Smooth muscle cell of bladder (primary cell): ENCODE measurements around the gene UGT1A7. TPM values are rescaled to one million over a fixed set of nuclear protein-coding genes. Genes with fewer than 3 reads are reported as not detected.

Experiments
- total RNA-seq: library from RNA; depleted of rRNA; stranded (reverse); fragments of >200 nt; gene quantifications from 2 replicates; pipeline ENCODE4 v1.2.3, GENCODE V29; 2014

UGT1A7 gene
- 0.28 and 0.46 TPM in 2 replicates for total RNA-seq

GRCh38 chr2:233681521-233682099 is at the start of gene UGT1A7:
Gene UGT1A7, plus strand, starts transcription at chr2:233681901. Its CDS starts 37 bp downstream, at chr2:233681938.

GRCh38 chr2:233636306-233636705 is 45.4 kb upstream of the UGT1A7 start, which contains the start of gene UGT1A10:
Gene UGT1A10, plus strand, starts transcription at chr2:233636448. Its CDS starts 75 bp downstream, at chr2:233636523.

GRCh38 chr2:233671290-233672161 is 10.2 kb upstream of the UGT1A7 start, which contains the start of gene UGT1A9:
Gene UGT1A9, plus strand, starts transcription at chr2:233671898. Its CDS starts 37 bp downstream, at chr2:233671935.

GRCh38 chr2:233692648-233693047 is 10.9 kb downstream of the UGT1A7 start, which contains the start of gene UGT1A6:
Gene UGT1A6, plus strand, starts transcription at chr2:233692890. Its CDS starts 115 bp downstream, at chr2:233693005.

GRCh38 chr2:233712611-233713261 is 31.0 kb downstream of the UGT1A7 start, which contains the start of gene UGT1A5:
Gene UGT1A5, plus strand, starts transcription at chr2:233712907. Its CDS starts 85 bp downstream, at chr2:233712992.

GRCh38 chr2:233718552-233718951 is 36.9 kb downstream of the UGT1A7 start, which contains the start of gene UGT1A4:
Gene UGT1A4, plus strand, starts transcription at chr2:233718736. Its CDS starts 85 bp downstream, at chr2:233718821.

GRCh38 chr2:233728723-233729301 is 47.1 kb downstream of the UGT1A7 start, which contains the start of gene UGT1A3:
Gene UGT1A3, plus strand, starts transcription at chr2:233729042. Its CDS starts 85 bp downstream, at chr2:233729127.

GRCh38 chr2:233760043-233760442 is 78.3 kb downstream of the UGT1A7 start, which contains the start of gene UGT1A1:
Gene UGT1A1, plus strand, starts transcription at chr2:233760270. Its CDS starts 18 bp downstream, at chr2:233760288.

GRCh38 chr2:233778030-233778429 is 96.3 kb downstream of the UGT1A7 start, which contains the start of gene MROH2A:
Gene MROH2A, plus strand, starts transcription at chr2:233778330. Its CDS starts 1,029 bp downstream, at chr2:233779359.

Other genes starting within 250 kb of the UGT1A7 start
- 38.1 TPM in 2 replicates for gene USP40, start 115.1 kb upstream of the UGT1A7 start, total RNA-seq
- 0.37 and 0.71 TPM in 2 replicates for gene UGT1A8, start 64.3 kb upstream of the UGT1A7 start, total RNA-seq
- gene UGT1A10, start 45.5 kb upstream of the UGT1A7 start, total RNA-seq, result 0.43 and 0.83 TPM in 2 replicates
- gene UGT1A9, start 10.0 kb upstream of the UGT1A7 start, total RNA-seq, result under 0.01 TPM in 1 of 2 replicates, not detected in the other
- gene UGT1A6, start 11.0 kb downstream of the UGT1A7 start, total RNA-seq, result 0.09 and 0.28 TPM in 2 replicates
- not detected in 2 replicates for gene UGT1A5, start 31.0 kb downstream of the UGT1A7 start, total RNA-seq
- gene UGT1A4, start 36.8 kb downstream of the UGT1A7 start, total RNA-seq, result not detected in 2 replicates
- gene UGT1A3, start 47.1 kb downstream of the UGT1A7 start, total RNA-seq, result not detected in 2 replicates
- gene UGT1A1, start 78.4 kb downstream of the UGT1A7 start, total RNA-seq, result not detected in 2 replicates
- gene MROH2A, start 96.4 kb downstream of the UGT1A7 start, total RNA-seq, result under 0.01 and 0.14 TPM in 2 replicates
- 1.9 and 2.4 TPM in 2 replicates for gene HJURP, start 172.6 kb downstream of the UGT1A7 start, total RNA-seq
- gene TRPM8, start 235.5 kb downstream of the UGT1A7 start, total RNA-seq, result under 0.01 TPM in 1 of 2 replicates, not detected in the other